ENCODE measurements around the gene GRIK4.

Gene GRIK4

GRCh38 chr11:120630122-120630521 lies 118.6 kb downstream of the GRIK4 start:
- no peak for DNase-seq (ENCODE audit: low read depth)
- H3K4me3 ChIP-seq (ENCODE audit: low read depth, low read length): no peak overlapping the region
- TF ChIP-seq CTCF (conservative IDR thresholded peaks at IDR 0.05; ENCODE audit: low read depth, low read length): no peak

GRCh38 chr11:120632579-120632978 lies 121.0 kb downstream of the GRIK4 start:
- peak; percentile 43 for TF ChIP-seq CTCF (conservative IDR thresholded peaks at IDR 0.05; ENCODE audit: low read depth, low read length)
- no peak overlapping the region for H3K4me3 ChIP-seq (ENCODE audit: low read depth, low read length)
- DNase-seq (ENCODE audit: low read depth): no peak

GRCh38 chr11:120633616-120634393 lies 122.3 kb downstream of the GRIK4 start:
- DNase-seq (ENCODE audit: low read depth): no peak
- no peak overlapping the region for H3K4me3 ChIP-seq (ENCODE audit: low read depth, low read length)
- TF ChIP-seq CTCF (conservative IDR thresholded peaks at IDR 0.05; ENCODE audit: low read depth, low read length): no peak

- no peak for TF ChIP-seq CTCF (conservative IDR thresholded peaks at IDR 0.05; ENCODE audit: low read depth, low read length)
- DNase-seq (ENCODE audit: low read depth): no peak
- H3K4me3 ChIP-seq (ENCODE audit: low read depth, low read length): no peak overlapping the region
Observed at GRCh38 chr11:120634706-120635105, 123.2 kb downstream of the GRIK4 start.

- TF ChIP-seq CTCF (conservative IDR thresholded peaks at IDR 0.05; ENCODE audit: low read depth, low read length): no peak
- H3K4me3 ChIP-seq (ENCODE audit: low read depth, low read length): no peak overlapping the region
- DNase-seq (ENCODE audit: low read depth): no peak
Observed at GRCh38 chr11:120635136-120635810, 123.7 kb downstream of the GRIK4 start.

GRCh38 chr11:120637131-120637530 lies 125.6 kb downstream of the GRIK4 start:
- no peak overlapping the region for H3K4me3 ChIP-seq (ENCODE audit: low read depth, low read length)
- TF ChIP-seq CTCF (conservative IDR thresholded peaks at IDR 0.05; ENCODE audit: low read depth, low read length): no peak
- DNase-seq (ENCODE audit: low read depth): no peak

Data from choroid plexus epithelial cell (primary cell).